ENCODE results near the gene MYBPC3.

MYBPC3 gene

DNA sequence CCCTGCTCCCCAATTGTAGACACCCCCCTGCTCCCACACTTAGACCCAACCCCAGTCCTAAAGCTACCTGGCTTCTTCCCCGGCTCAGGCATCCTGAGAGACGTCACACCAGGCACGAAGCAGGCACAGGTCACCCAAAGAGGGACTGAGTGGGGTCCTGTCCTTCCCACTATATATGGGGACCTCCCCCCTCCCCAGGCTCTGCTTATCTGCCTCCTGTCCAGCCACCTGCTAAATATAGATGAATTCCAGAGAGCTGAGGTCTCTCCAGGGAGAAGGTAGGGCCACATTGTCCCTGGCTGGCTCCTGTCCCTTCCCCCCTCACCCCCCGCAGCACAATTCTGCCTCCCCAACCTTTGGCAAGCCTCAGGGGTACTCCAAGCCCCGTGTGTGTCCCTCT is at the start of gene MYBPC3:
Gene MYBPC3 (minus strand): TSS at position 147 of the 400 bp plus-strand sequence. CDS start 55 bp downstream, at position 92.
- no peak for DNase-seq

DNA sequence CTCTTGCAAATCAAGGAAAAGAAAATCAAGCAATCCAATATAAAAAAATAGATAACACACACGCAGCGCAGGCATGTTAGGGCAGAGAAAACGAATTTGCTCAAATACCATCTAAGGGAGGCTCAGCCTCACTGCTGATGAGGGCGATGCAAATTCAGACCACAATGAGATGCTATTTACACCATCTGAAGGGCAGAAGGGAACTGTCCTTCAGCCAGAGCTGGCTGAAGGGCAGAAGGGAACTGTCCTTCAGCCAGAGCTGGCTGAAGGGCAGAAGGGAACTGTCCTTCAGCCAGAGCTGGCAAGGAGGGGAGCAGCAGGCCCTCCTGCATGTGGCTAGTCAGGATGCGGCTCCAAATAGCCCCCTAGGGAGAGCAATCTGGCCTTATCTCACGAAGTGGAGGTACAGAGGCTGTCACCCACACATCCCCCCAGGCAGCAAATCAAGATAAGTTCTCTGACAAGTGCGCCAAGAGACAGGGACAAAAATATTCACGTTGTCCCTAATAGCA is 48.3 kb upstream of the MYBPC3 start:
- no peak for DNase-seq

DNA sequence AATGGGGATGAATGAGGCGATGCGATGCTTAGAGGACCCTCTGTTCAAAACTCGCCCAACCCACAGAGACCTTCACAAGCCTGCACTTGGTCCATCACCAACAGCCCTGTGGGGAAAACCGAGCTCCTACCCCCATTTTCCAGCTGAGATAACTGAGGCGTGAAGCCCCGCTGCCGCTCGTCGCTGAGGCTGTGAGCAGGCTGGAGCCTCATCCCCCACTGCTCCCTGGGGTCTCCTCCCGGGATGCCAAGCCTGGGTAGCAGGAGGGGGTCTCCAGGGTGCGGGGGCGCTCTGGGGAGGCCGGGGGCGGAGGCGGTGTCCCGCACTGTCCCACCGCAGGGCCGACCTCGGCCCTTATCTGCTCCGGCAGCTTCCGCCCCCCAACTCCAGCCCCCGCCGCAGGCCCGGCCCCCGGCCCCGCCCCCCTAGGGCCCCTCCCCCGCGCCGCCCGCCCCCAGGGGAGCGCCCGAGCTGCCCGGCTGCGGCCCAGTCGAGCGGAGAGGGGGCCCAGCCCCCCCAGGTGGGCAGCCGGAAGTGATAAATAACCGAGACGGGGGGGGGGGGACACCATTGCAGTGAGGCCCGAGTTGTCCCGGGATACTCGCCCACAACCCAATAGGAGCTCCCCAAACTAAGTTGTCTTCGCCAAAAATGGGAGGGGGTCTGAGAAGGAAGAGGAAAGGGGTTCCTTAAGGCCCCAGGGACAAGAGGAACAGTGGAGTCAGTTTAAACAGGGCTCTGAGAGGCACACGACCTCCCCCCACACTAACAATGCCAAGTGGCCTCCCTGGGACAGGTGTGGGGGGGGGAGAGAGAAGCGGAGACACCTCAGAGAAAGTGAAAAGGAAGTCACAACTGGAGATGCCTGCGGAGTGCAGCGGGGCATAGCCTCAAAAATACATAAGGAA is 47.6 kb upstream of the MYBPC3 start:
- DNase-seq: no peak

DNA sequence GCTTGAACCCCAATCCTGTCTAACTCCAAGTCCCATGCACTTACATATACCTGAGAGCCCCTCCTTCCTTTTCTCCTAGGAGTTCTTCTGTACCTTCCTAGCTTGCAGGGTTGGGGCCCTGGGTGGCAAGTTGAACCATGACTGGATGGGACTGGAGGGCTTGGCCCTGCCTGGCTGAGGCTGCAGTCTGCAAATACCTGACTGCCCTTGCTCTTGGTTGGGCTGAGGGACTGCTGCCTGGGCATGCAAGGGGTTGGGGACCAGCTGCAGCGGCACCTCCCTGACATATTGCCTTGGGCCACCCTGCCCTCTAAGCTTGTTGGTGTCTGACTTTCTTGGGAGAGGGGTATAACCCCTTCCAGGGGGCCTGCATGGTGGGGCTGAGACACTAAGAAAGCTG is 46.0 kb upstream of the MYBPC3 start:
- no peak for DNase-seq

DNA sequence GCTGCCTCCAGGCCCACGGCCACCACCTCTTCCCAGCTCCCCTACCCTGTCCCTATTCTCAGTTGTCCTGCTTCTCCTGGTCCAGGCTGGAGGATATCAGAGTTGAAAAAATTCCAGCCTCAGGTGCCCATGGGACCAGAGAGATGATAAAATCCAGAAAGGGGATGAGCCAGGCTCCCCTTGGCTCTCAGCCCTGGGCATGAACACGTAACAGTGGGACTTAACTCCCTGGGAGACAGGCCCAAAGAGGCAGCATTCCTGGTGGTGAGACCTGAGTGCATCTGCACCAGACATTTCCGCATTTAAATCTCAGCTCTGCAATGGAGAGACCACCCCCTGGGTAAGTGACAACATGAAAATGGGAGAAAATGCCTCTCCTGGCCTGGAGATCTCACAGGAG is 45.5 kb upstream of the MYBPC3 start:
- no peak for DNase-seq

DNA sequence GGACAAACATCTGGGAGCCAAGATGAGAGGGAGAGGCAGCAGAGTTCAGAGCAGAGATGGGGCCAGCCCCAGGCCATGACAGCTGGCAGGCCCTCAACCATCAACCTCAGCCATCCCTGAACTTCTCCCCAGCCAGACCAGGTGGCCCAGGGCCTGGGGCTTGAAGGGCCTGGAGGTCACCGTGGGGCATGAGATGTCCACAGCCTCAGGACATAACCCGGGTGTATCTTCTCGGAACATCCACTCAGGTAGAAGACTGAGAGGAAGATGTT is 43.5 kb upstream of the MYBPC3 start:
- DNase-seq: no peak

DNA sequence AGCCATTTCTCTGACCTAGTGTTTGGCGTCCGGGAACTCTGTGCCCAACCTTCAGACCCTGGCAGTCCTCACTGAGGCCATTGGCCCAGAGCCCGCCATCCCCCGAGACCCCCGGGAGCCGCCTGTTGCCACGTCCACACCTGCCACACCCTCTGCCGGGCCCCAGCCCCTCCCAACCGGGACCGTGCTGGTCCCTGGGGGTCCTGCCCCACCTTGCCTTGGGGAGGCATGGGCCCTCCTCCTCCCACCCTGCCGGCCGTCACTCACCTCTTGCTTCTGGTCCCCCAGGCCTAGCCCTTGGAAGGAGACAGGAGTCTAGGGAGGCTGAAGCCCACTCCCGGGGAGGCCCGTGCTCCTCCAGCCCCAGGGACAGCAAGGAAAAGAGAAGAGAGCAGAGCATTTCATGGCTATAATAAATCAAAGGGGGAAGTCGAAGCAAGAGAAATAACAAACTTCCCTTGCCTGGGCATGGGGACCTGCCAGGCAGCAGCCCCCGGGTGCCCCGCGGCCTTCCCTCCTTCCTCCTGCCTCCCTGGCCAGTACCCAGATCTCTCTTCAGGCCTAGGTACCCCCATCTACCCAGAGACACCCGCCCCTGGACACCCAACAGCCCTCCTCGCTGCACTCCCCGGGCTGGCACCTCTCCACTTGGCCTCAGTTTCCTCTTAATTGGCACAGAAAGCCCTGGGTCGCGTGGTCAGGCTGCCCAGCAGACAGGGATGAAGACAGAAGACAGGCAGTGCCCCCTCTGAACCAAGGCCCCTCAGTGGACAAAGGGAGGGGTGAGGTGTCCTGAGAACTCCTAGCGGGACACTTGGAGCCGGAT is 42.9 kb upstream of the MYBPC3 start:
- no peak for DNase-seq

DNA sequence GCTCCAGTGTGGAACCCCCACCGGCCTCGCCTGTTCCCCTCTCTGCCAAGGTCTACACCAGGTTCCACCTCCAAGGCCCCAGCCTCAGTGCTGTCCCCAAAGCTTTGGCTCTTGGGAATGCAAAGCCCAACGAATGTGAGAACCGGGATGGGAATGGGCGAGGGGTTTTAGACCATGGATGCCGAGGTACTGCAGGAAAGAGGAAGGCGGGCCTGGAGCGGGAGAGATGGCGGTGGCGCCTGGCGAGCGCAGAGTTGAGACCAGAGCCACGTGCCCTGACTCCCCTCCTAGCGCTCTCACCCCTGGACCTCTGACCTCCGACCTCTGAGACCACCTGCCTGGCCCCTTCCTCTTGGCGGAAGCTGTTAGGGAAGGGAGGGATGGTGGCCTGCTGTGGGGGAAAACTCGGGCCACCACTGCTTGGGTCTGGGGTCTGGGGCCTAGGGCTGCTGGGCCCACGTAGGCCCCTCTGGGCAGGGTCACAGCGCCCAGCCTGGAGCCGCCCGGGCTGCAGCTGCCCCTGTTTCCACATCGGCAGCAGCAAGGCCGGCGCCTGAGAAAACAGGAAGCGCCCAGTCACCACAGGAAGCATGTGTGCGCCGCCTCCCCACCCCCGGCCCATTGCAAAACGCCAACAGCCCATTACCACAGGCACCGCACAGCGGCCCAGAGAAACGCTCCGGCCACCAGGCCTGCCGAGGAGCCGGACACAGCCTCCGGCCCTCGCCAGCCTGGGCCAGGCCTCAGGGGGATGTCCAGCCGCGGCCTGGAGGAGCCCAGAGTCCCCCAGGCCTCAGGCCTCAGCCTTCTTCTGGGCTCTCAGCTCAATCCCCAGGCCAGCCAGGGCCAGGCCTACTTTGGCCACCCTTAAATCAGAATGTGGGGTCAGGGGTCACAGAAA is 42.1 kb upstream of the MYBPC3 start:
- DNase-seq: peak; percentile 67

DNA sequence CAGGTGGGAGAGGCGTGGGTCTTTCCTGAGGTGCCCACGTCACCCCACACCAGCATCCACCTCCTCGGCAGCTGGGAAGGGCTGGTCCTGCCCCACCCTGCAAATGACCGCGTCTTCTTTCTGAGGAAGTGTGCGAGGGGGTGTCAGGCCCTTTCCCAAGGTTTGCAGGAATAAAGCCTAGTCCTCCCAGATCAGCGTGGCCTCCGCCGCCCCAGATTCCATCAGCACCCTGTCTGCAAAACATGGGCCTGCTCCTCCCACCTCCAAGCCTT is 41.5 kb upstream of the MYBPC3 start:
- no peak for DNase-seq

DNA sequence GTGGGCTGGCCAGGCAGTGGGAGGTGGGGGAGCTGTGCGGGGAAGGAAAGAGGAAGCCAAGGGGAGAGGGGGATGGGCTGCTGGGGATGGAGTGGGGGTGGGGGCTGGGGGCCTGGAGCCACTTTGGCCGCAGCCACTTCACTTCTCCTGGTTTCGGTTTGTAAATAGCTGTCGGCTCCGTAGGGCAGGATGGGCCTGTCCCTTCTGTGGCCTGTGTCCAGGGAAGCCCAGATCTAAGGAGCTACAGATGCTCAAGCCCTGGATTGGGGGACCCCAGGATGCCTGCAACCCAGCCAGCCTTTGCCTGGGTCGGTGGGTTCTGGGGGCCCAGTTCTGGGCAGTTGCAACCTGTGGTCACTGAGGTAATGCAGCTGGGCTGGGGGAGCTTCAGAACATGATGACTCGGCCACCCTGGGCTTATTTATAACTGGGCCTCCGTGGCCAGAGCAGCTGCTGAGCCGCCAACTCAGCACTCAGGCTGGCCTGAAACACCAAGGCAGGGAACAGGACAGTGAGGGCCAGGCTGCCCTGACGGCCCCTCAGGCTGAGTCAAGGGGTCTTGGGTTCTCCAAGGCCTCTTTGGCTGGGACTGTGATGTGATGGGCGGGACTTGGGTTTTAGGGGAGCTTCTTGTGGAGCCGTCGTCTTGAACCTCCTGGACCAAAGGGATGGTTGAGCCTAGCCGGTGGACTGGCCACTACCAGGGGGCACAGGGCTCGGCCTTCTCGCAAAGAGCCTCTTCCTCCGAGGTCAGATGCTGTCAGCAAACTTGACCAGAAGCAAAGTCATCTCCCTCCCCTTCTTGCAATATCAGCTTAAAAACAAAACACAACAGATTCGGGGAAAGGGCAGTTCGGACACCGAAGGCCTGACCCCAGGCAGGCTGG is 40.9 kb upstream of the MYBPC3 start:
- DNase-seq: no peak

DNA sequence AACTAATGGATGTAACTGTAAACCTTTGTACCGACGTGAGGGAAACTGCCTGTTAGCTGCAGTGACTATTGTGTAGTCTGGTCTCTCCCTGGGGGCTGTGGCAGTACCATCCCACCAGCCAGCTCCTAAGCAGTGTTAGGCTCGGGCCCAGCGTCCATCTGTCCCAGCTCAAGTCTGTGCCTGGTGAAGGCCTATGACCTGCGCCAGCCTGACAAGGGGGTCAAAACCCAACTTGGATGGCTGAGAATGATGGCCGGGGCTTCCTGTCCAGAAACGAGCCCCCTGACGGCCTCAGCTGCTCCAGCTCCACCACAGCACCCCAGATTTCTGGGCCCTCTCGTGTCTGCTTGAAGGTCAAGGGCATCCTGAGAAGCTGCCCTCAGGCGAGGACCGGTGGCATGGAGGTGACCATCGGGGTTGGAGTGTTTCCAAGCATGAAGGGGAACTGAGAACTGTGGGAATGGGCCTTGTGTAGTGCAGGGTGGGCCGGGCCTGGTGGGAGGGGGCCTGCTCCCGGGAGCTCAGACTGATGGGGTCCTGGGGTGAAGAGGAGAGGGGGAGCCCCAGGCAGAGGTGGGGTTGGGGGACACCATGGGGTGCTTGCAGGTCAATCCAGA is 40.2 kb upstream of the MYBPC3 start:
- DNase-seq: no peak

DNA sequence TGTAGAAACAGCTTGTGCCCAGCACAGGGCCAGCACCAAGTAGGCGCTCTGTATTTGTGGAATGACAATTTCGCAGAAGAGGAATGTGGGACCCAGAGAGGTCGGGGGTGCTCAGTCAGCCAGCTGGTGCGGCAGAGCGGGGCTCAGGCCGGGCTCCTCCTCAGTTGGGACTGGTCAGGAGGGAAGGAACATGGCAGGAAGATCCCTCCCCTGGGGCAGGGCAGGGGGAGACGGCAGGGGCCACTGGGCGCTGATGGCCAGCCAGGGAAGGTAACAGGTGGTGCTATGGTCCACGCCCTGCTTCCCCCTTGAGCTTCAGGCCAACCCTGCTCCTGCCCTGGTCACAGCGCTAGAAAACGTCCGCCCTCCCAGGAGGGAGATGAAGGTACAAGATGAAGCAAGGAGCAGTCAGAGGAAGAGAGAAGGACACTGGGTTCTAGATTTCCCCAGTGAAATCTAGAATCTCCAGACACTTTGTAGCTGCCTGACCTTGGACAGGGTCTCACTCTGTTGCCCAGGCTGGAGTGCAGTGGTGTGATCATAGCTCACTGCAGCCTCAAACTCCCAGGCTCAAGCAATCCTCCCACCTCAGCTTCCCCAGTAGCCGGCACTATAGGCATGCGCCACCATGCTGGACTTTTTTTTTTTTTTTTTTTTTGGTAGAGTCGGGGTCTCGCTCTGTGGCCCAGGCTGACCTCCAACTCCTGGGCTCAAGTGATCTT is 39.4 kb upstream of the MYBPC3 start:
- no peak for DNase-seq

DNA sequence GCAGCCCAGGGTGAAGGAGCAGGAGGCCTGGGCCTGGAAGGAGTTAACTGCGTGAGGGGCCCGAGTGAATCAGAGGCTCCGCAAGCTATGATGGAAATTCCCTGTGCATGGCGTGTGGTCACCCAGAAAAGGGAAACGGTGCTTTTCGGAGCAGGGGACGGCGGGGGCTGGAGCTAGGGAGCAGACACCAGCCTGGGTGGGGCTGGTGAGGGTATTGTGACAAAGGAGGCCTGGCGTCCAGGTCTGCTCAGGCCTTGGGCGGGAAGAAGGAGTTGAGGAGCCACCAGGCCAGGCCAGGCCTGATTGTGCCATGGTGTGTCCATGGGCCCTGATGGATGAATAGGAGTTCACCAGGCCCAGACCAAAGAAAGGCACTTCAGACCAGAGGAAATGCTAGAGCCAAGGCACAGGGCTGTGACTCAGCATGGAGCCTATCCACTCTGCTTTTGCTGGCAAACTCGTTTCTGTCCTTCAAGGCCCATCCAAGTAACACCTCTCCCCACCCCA is 38.6 kb upstream of the MYBPC3 start:
- no peak for DNase-seq

DNA sequence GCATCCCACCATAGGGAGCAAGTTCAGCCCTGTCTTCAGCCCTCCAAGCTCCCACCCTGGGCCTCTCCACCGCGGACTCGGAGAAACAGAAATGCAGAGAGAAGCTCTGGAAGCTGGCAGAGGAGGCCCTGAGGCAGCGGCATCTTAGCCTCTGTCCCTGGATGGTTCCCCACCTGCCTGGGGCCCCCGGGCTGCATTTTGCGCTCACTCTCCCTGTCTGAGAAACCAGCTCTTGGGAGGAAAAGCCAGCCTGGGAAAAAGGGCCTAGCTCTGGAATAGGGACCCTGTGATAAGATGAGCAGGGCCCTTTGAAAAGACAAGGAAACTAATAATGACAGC is 37.9 kb upstream of the MYBPC3 start:
- DNase-seq: no peak

DNA sequence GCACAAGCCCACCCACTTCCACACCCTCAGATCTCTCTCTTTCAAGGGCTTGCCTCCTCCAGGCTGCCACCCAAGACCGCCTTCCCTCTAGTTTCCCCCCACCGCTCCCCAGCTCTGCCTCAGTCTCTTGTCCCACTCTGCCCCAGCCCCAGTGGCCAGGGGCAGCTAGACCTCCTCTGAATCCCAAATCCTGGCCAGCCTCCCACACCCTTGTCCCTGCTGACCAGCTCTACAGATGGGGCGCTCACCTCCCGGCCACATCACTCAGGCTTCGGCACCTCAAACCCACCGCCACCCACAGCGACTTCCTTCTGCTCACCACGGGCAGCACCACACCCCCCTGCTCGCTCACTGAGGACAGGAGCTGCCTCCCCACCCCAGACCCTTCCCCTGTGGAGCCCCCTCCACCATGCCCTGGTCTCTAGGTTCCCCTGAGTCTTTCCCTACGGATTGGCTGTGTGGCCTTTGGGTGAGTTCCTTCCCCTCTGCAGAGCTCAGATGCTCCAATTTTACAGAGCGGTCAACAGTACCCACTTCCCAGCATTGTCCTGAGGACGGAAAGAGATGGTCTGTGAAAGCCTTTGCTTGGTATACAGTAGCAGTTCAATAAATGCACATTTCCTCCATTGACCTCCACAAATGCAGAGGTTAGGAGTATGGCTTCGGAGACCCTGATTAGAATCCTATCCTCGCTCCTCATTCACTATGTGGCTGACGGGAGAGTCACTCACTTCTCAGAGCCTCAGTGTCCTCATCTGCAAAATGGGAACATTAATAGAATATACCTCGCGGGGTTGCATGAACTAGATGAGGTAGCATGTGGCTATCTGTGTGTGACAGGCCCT is 37.3 kb upstream of the MYBPC3 start:
- DNase-seq: no peak

DNA sequence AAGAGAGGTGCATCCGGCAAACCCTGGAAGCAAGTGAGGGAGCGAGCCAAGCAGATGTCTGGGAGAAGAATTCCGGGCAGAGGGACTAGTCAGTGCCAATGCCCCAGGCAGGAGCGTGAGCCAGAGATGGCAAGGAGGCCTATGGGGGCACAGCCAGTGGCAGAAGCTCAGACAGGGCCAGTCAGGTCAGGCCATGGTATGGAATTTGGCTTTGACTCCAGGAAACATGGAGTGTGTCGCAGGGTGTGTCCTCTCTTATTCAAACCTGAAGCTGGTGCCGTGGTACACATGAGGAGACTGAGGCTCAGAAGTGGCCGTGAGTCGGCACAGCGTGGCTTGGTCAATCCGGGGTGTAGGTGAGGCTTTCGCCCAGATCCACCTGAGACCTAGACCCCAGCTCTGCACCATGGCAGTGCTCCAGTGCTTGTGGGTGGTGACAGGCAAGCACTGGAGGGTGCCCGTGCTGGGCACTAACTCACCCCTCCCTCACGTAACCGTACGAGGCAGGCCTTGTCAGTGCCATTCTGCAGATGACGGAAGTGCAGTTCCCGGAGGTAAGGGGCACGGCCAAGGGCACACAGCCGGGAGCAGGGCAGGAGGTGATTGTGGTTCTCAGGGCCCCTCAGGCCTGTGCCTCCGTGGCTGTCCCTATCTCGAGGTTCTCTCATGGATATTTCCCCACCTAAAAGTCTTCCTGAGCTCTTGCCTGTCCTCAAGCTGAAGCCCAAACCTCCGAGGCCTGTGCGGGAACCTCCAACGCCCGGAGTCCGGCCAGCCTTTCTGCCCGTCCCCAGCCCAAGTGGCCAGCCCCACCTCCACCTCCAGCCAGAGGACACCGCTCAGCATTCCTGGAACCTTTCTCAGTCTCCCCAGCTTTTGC is 36.4 kb upstream of the MYBPC3 start:
- no peak for DNase-seq

DNA sequence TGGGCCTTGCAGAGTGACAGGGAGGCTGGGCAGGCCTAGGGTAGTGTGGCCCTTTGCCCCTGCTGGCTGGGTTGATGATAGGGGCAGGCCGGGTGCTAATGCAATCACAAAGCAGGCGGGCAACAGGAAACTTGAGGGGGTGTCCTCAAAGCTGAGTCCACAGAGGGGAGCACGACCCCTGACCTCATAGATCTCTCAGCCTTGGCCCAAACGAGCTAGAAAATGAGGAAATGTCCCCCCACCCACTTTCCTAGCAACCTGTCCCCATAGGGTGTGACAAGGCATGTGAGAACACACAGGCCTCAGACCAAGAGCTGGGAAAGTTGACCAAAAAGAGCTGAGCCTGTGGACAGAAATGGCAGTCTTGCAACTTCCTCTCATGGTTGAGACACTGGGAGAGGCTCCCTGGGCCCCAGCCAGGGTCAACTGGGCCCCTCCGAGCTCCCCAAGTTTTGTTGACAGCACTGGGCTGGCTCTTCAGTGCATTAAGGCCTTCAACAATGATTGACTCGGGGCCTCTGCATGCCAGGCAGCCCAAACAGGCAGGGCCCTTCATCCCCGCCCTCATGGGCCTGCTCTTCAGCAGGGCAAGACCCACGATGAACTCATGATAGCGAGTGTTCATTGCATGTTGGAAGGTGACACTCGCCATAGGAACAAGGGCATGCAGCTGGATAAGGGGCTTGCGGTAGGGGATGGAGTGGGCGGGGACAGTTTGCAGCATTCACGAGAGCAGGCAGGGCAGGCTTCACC is 35.6 kb upstream of the MYBPC3 start:
- no peak for DNase-seq

DNA sequence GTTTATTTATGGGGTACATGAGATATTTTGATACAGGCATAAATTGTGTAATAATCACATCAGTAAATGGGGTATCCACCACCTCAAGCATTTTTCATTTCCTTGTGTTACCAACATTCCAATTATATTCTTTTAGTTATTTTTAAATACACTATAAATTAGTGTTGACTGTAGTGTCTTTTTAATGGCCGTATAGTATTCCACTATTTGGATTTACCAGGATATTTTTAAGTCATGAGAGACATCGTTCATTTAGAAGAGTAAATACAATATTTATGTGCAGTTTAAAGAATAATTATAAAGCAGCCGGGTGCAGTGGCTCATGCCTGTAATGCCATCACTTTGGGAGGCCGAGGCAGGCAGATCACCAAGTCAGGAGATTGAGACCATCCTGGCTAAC is 32.0 kb upstream of the MYBPC3 start:
- DNase-seq: no peak

Measured in stimulated activated CD4-positive, alpha-beta T cell treated with anti-CD3 and anti-CD28 coated beads, Interleukin-4, amount 100 ng/mL, for 24 hours (primary cell).